ENCODE data around the gene DCT.

Gene DCT

DNA sequence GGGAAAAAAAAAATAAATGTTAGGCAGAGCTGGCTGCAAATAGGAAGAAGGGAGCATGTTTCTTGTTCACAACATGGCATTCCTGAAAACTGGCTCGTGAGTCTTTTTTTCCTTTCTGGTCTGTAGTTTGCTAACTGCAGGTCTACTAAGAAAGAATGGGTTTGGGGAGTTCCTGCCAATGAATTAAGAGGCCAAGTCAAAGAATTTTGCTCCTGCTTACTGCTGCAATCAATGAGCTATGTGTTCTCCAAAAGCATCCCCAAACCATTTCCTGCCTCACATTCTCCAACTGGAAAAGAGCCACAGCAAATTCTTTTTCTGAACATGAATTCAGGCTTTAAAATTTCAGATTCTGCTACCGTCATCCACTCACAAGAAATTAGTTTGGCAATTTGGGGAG lies 88.6 kb downstream of the DCT start:
- no peak for DNase-seq

- DNase-seq = no peak
These were observed 89.7 kb downstream of the DCT start for GRCh38 chr13:94389604-94390351.

- DNase-seq = no peak
These were observed 92.4 kb downstream of the DCT start for GRCh38 chr13:94387047-94387446.
